MM.1S (cell line): Measurements from ENCODE around the gene TTYH2.

Source experiments
- EZH2 ChIP-seq: fragments of 300-600 bp; sonication (generic); optimal IDR thresholded peaks from 2 replicates; pipeline ENCODE3; 2017; ENCODE audit warnings: low read depth, mild to moderate bottlenecking, antibody characterized with exemption, low read length, mixed read lengths
- EZH2phosphoT487 ChIP-seq: fragments of 300-600 bp; sonication (generic); IDR thresholded peaks from 2 replicates; pipeline ENCODE4 v1.6.1; 2018; ENCODE audit warnings: antibody characterized with exemption, low read length
- TF ChIP-seq, protein P1 (sequence below): fragments of 300-600 bp; sonication (generic); IDR thresholded peaks from 2 replicates; pipeline ENCODE4 v1.5.1; 2016; ENCODE audit warnings: antibody characterized with exemption, low read length, mixed read lengths

DNA sequence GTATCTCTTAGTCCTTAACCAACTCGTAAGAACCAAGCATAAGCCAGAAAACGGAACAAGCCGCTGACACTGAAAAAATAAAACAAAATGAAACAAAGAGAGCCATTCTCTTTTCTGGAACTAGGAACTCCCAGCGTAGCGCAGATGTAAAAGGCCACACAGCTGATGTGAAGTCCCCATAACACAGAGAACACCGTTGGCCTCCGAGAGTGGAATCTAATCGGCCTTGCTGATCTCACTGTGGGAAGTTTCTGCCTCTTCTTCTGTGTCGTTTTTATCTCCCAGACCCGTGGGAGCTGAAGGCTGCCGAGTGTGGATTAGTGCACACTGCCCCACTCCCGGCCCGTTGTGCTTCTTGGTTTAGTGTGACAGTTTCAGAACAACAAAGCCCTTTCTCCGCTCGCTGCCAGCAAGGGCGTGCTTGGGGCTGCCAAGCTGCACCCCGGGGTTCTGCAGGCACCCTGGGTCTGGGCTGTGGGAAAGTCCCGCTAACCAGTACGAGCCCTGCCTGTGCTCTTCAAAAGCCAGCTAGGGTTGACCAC lies 21.7 kb downstream of the TTYH2 start:
- TF ChIP-seq EZH2, result no peak
- TF ChIP-seq, protein P1, sequence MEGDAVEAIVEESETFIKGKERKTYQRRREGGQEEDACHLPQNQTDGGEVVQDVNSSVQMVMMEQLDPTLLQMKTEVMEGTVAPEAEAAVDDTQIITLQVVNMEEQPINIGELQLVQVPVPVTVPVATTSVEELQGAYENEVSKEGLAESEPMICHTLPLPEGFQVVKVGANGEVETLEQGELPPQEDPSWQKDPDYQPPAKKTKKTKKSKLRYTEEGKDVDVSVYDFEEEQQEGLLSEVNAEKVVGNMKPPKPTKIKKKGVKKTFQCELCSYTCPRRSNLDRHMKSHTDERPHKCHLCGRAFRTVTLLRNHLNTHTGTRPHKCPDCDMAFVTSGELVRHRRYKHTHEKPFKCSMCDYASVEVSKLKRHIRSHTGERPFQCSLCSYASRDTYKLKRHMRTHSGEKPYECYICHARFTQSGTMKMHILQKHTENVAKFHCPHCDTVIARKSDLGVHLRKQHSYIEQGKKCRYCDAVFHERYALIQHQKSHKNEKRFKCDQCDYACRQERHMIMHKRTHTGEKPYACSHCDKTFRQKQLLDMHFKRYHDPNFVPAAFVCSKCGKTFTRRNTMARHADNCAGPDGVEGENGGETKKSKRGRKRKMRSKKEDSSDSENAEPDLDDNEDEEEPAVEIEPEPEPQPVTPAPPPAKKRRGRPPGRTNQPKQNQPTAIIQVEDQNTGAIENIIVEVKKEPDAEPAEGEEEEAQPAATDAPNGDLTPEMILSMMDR, result no peak
- no peak for TF ChIP-seq EZH2phosphoT487
